IgD-negative memory B cell (primary cell): Measurements from ENCODE around the gene CDK14. TPM values are rescaled to one million over a fixed set of nuclear protein-coding genes. Genes with fewer than 3 reads are reported as not detected.
A peak's percentile ranks its signal among the peaks of the same experiment; 100 is the strongest.

ENCODE experiments used
- H3K27ac Mint-ChIP-seq, 3 donors: one replicate each; pipeline ENCODE4 v1.8.0; 2020 to 2022; ENCODE audit warnings: mild to moderate bottlenecking in 3 of 3, mixed read lengths in 3 of 3, moderate library complexity in 1 of 3
- H3K27me3 Mint-ChIP-seq: one replicate; pipeline ENCODE4 v1.8.0; 2021; ENCODE audit warnings: mixed read lengths
- H3K36me3 Mint-ChIP-seq: one replicate; pipeline ENCODE4 v1.8.0; 2020; ENCODE audit warnings: mild to moderate bottlenecking, mixed read lengths
- H3K4me1 Mint-ChIP-seq, 3 donors: one replicate each; pipeline ENCODE4 v1.8.0; 2020 to 2022; ENCODE audit warnings: mixed read lengths in 3 of 3, mild to moderate bottlenecking in 1 of 3
- H3K4me3 Mint-ChIP-seq, 4 donors: one replicate each; pipeline ENCODE4 v1.8.0; 2020 to 2022; ENCODE audit warnings: mild to moderate bottlenecking in 4 of 4, mixed read lengths in 4 of 4, moderate library complexity in 3 of 4
- H3K9me3 Mint-ChIP-seq, 3 donors: one replicate each; pipeline ENCODE4 v1.8.0; 2020 to 2021; ENCODE audit warnings: mixed read lengths in 3 of 3, mild to moderate bottlenecking in 1 of 3
- polyA plus RNA-seq: library from polyadenylated mRNA; unstranded; fragments of 300-500 nt; fragmentation: Illumina TruSeq; gene quantifications from one replicate; pipeline ENCODE4 v1.2.3, GENCODE V29; 2021

The CDK14 gene
- polyA plus RNA-seq, 1 donor from 2014 or later: 53.0 TPM

- Mint-ChIP-seq H3K36me3 (peaks cover 8% of the 10 kb centered on the region), H3K4me1 (peaks cover 16 to 27% (median 18%) of the 10 kb centered on the region in 3 donors), H3K27me3 (no peaks in the 10 kb centered on the region), H3K27ac (no peak overlapping the region), H3K9me3 (no peaks in the 10 kb centered on the region), H3K4me3 (no peak overlapping the region)
Measured at GRCh38 chr7:91068136-91068795, 472.1 kb downstream of the CDK14 start.

GRCh38 chr7:91069146-91069545 is 473.0 kb downstream of the CDK14 start:
- H3K36me3 Mint-ChIP-seq: peaks cover 8% of the 10 kb centered on the region
- H3K4me1 Mint-ChIP-seq: peaks cover 12 to 24% (median 14%) of the 10 kb centered on the region in 3 donors
- no peaks in the 10 kb centered on the region for H3K9me3 Mint-ChIP-seq
- no peaks in the 10 kb centered on the region for H3K27me3 Mint-ChIP-seq
- H3K4me3 Mint-ChIP-seq: no peak overlapping the region
- H3K27ac Mint-ChIP-seq: no peak overlapping the region

GRCh38 chr7:91079487-91079886 is 483.4 kb downstream of the CDK14 start:
- Mint-ChIP-seq H3K27ac (no peak overlapping the region), H3K36me3 (peaks cover 7% of the 10 kb centered on the region), H3K4me1 (peaks cover 12 to 29% (median 22%) of the 10 kb centered on the region in 3 donors), H3K27me3 (no peaks in the 10 kb centered on the region), H3K9me3 (no peaks in the 10 kb centered on the region), H3K4me3 (no peak overlapping the region)

GRCh38 chr7:91080351-91080750 is 484.2 kb downstream of the CDK14 start:
- Mint-ChIP-seq H3K4me1 (peaks cover 12 to 25% (median 22%) of the 10 kb centered on the region in 3 donors), H3K36me3 (peaks cover 10% of the 10 kb centered on the region), H3K9me3 (no peaks in the 10 kb centered on the region), H3K27me3 (no peaks in the 10 kb centered on the region), H3K27ac (no peak overlapping the region), H3K4me3 (no peak overlapping the region)

- Mint-ChIP-seq H3K4me1 (peaks cover 13 to 24% (median 22%) of the 10 kb centered on the region in 3 donors), H3K36me3 (peaks cover 7% of the 10 kb centered on the region), H3K4me3 (no peak overlapping the region), H3K27me3 (no peaks in the 10 kb centered on the region), H3K27ac (peak overlapping the region in 1 of 3 donors; percentile 13), H3K9me3 (no peaks in the 10 kb centered on the region)
Measured at GRCh38 chr7:91082038-91082437, 485.9 kb downstream of the CDK14 start.

- H3K4me3 Mint-ChIP-seq: no peak overlapping the region
- H3K27me3 Mint-ChIP-seq: no peaks in the 10 kb centered on the region
- H3K9me3 Mint-ChIP-seq: no peaks in the 10 kb centered on the region
- peak overlapping the region in 1 of 3 donors; percentile 27 for H3K27ac Mint-ChIP-seq
- H3K36me3 Mint-ChIP-seq: peaks cover 7% of the 10 kb centered on the region
- H3K4me1 Mint-ChIP-seq: peaks cover 13 to 27% (median 22%) of the 10 kb centered on the region in 3 donors
Measured at GRCh38 chr7:91082852-91083495, 486.9 kb downstream of the CDK14 start.

GRCh38 chr7:91083855-91084644 is 487.9 kb downstream of the CDK14 start:
- no peaks in the 10 kb centered on the region for H3K27me3 Mint-ChIP-seq
- H3K4me1 Mint-ChIP-seq: peaks cover 14 to 24% (median 18%) of the 10 kb centered on the region in 3 donors
- peaks cover 5% of the 10 kb centered on the region for H3K36me3 Mint-ChIP-seq
- no peak overlapping the region for H3K27ac Mint-ChIP-seq
- H3K4me3 Mint-ChIP-seq: no peak overlapping the region
- no peaks in the 10 kb centered on the region for H3K9me3 Mint-ChIP-seq

- peaks cover 4% of the 10 kb centered on the region for H3K36me3 Mint-ChIP-seq
- no peaks in the 10 kb centered on the region for H3K27me3 Mint-ChIP-seq
- H3K4me3 Mint-ChIP-seq: no peak overlapping the region
- H3K4me1 Mint-ChIP-seq: peaks cover 19 to 22% (median 19%) of the 10 kb centered on the region in 3 donors
- H3K27ac Mint-ChIP-seq: no peak overlapping the region
- H3K9me3 Mint-ChIP-seq: no peaks in the 10 kb centered on the region
Measured at GRCh38 chr7:91085175-91085574, 489.1 kb downstream of the CDK14 start.

GRCh38 chr7:91086200-91086599 is 490.1 kb downstream of the CDK14 start:
- no peak overlapping the region for H3K4me3 Mint-ChIP-seq
- H3K9me3 Mint-ChIP-seq: no peaks in the 10 kb centered on the region
- no peaks in the 10 kb centered on the region for H3K27me3 Mint-ChIP-seq
- H3K27ac Mint-ChIP-seq: no peak overlapping the region
- peaks cover 4% of the 10 kb centered on the region for H3K36me3 Mint-ChIP-seq
- H3K4me1 Mint-ChIP-seq: peaks cover 16 to 22% (median 18%) of the 10 kb centered on the region in 3 donors

- Mint-ChIP-seq H3K27ac (no peak overlapping the region), H3K27me3 (no peaks in the 10 kb centered on the region), H3K4me1 (peaks cover 6 to 16% (median 16%) of the 10 kb centered on the region in 3 donors), H3K36me3 (peaks cover 10% of the 10 kb centered on the region), H3K4me3 (no peak overlapping the region), H3K9me3 (no peaks in the 10 kb centered on the region)
Measured at GRCh38 chr7:91088156-91088555, 492.0 kb downstream of the CDK14 start.

GRCh38 chr7:91088691-91089090 is 492.6 kb downstream of the CDK14 start:
- Mint-ChIP-seq H3K27ac (no peak overlapping the region), H3K27me3 (no peaks in the 10 kb centered on the region), H3K4me3 (no peak overlapping the region)

GRCh38 chr7:91089382-91089963 is 493.4 kb downstream of the CDK14 start:
- H3K27ac Mint-ChIP-seq: no peak overlapping the region

More at GRCh38 chr7:91088691-91089090, 492.6 kb downstream of the CDK14 start:
- Mint-ChIP-seq H3K4me1 (peaks cover 6 to 16% (median 16%) of the 10 kb centered on the region in 3 donors), H3K9me3 (no peaks in the 10 kb centered on the region), H3K36me3 (peaks cover 10% of the 10 kb centered on the region)

GRCh38 chr7:91090684-91091083 is 494.6 kb downstream of the CDK14 start:
- Mint-ChIP-seq H3K27me3 (no peaks in the 10 kb centered on the region), H3K27ac (no peak overlapping the region), H3K4me3 (no peak overlapping the region), H3K9me3 (no peaks in the 10 kb centered on the region), H3K36me3 (peaks cover 13% of the 10 kb centered on the region), H3K4me1 (peaks cover 10 to 18% (median 16%) of the 10 kb centered on the region in 3 donors)

More at GRCh38 chr7:91089382-91089963, 493.4 kb downstream of the CDK14 start:
- peaks cover 7 to 17% (median 16%) of the 10 kb centered on the region in 3 donors for H3K4me1 Mint-ChIP-seq
- no peak overlapping the region for H3K4me3 Mint-ChIP-seq
- H3K9me3 Mint-ChIP-seq: no peaks in the 10 kb centered on the region
- H3K27me3 Mint-ChIP-seq: no peaks in the 10 kb centered on the region
- H3K36me3 Mint-ChIP-seq: peaks cover 10% of the 10 kb centered on the region

GRCh38 chr7:91091631-91092030 is 495.5 kb downstream of the CDK14 start:
- Mint-ChIP-seq H3K36me3 (peaks cover 13% of the 10 kb centered on the region), H3K4me1 (peaks cover 10 to 18% (median 16%) of the 10 kb centered on the region in 3 donors), H3K27me3 (no peaks in the 10 kb centered on the region), H3K4me3 (no peak overlapping the region), H3K9me3 (no peaks in the 10 kb centered on the region), H3K27ac (peak overlapping the region in 1 of 3 donors; percentile 63)

- Mint-ChIP-seq H3K27me3 (no peaks in the 10 kb centered on the region), H3K27ac (no peak overlapping the region), H3K36me3 (peaks cover 13% of the 10 kb centered on the region), H3K9me3 (no peaks in the 10 kb centered on the region), H3K4me3 (no peak overlapping the region), H3K4me1 (peaks cover 10 to 14% (median 12%) of the 10 kb centered on the region in 3 donors)
Measured at GRCh38 chr7:91093181-91093580, 497.1 kb downstream of the CDK14 start.
